ENCODE measurements around the gene MED9. TPM values are rescaled to one million over a fixed set of nuclear protein-coding genes. Genes with fewer than 3 reads are reported as not detected.

MED9 gene
- total RNA-seq, 3 donors from 2014 or later (not counting 1 experiment from before 2014, with no cell fraction given), result 19.8 to 23.5 (median 22.3) TPM

DNA sequence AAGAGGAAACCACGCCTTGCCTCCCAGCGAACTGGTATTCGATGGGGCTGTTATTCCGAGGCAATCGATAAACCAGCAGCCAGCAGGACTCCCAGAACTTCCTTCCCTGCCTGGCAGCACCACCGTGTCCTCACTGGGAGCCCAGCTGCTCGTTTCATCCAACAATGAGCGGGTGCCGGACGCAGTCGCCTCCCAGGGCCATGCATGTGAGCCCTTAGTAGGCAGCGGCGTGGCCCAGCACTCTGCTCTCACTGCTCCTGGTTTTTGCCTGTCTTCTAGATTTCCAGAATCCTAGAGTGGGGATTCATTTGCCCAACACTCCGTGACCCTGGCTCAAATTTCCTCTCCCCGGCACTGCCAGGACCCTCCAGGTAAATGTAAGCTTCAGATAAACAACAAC is 48.5 kb downstream of the MED9 start:
- Mint-ChIP-seq H3K27me3 (ENCODE audit: low read depth in 2 of 2) (no peaks in the 10 kb centered on the region), H3K9me3 (no peaks in the 10 kb centered on the region), H3K27ac (no peak overlapping the region), H3K4me3 (no peak overlapping the region), H3K4me1 (peaks cover 0 to 5% of the 10 kb centered on the region in 2 donors), H3K36me3 (no peaks in the 10 kb centered on the region)
- intact Hi-C loops (cut with micrococcal nuclease), result no loop called here
- WGBS (ENCODE audit: insufficient coverage), result 75% methylated on average over 15 of the region's 15 CpGs
- DNase-seq (no peak), ATAC-seq (no peak)
- no peaks in the 10 kb centered on the region for H3K27me3 ChIP-seq (ENCODE audit: control insufficient read depth, insufficient read depth, low read length)
- H3K4me1 ChIP-seq (ENCODE audit: control insufficient read depth, insufficient read depth, low read length), result no peaks in the 10 kb centered on the region
- H3K4me3 ChIP-seq (ENCODE audit: low read length), result no peak overlapping the region
- no peaks in the 10 kb centered on the region for H3K36me3 ChIP-seq (ENCODE audit: control insufficient read depth, insufficient read depth, low read length)
- no peak overlapping the region for H3K27ac ChIP-seq (ENCODE audit: low read length)
- no peaks in the 10 kb centered on the region for H3K9me3 ChIP-seq (ENCODE audit: control insufficient read depth, insufficient read depth, low read length)
- TF ChIP-seq, protein P1, sequence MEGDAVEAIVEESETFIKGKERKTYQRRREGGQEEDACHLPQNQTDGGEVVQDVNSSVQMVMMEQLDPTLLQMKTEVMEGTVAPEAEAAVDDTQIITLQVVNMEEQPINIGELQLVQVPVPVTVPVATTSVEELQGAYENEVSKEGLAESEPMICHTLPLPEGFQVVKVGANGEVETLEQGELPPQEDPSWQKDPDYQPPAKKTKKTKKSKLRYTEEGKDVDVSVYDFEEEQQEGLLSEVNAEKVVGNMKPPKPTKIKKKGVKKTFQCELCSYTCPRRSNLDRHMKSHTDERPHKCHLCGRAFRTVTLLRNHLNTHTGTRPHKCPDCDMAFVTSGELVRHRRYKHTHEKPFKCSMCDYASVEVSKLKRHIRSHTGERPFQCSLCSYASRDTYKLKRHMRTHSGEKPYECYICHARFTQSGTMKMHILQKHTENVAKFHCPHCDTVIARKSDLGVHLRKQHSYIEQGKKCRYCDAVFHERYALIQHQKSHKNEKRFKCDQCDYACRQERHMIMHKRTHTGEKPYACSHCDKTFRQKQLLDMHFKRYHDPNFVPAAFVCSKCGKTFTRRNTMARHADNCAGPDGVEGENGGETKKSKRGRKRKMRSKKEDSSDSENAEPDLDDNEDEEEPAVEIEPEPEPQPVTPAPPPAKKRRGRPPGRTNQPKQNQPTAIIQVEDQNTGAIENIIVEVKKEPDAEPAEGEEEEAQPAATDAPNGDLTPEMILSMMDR (IDR thresholded peaks at IDR 0.05), result no peak

DNA sequence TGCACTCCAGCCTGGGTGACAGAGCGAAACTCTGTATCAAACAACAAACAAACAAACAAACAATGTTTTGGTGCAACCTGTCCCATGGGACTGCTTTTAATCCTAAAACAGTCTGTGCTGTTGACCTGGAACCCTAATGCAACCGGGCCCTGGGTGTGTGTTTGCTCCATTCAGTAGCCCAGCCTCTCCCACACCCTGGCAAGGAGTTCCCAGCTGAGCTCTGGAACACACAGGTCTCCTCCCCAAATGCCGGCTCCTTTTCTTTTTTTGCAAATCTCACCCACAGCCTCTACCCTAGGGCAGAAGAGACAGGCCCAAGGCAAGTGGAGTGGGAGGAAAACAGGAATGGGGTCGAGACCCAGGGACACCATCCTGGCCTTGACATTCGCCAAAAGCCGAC is 49.2 kb downstream of the MED9 start:
- WGBS (ENCODE audit: insufficient coverage), result 95% methylated on average over 5 of the region's 6 CpGs
- no peaks in the 10 kb centered on the region for H3K27me3 ChIP-seq (ENCODE audit: control insufficient read depth, insufficient read depth, low read length)
- H3K4me1 Mint-ChIP-seq, result peaks cover 0 to 5% of the 10 kb centered on the region in 2 donors
- no peaks in the 10 kb centered on the region for H3K36me3 ChIP-seq (ENCODE audit: control insufficient read depth, insufficient read depth, low read length)
- H3K9me3 ChIP-seq (ENCODE audit: control insufficient read depth, insufficient read depth, low read length), result no peaks in the 10 kb centered on the region
- no peak overlapping the region for H3K27ac Mint-ChIP-seq
- TF ChIP-seq, protein P1 (IDR thresholded peaks at IDR 0.05), result no peak
- H3K9me3 Mint-ChIP-seq, result no peaks in the 10 kb centered on the region
- H3K4me3 ChIP-seq (ENCODE audit: low read length), result no peak overlapping the region
- H3K36me3 Mint-ChIP-seq, result no peaks in the 10 kb centered on the region
- no peaks in the 10 kb centered on the region for H3K27me3 Mint-ChIP-seq (ENCODE audit: low read depth in 2 of 2)
- intact Hi-C loops (cut with micrococcal nuclease), result no loop called here
- DNase-seq (no peak), ATAC-seq (no peak)
- no peaks in the 10 kb centered on the region for H3K4me1 ChIP-seq (ENCODE audit: control insufficient read depth, insufficient read depth, low read length)
- H3K27ac ChIP-seq (ENCODE audit: low read length), result no peak overlapping the region
- H3K4me3 Mint-ChIP-seq, result no peak overlapping the region

DNA sequence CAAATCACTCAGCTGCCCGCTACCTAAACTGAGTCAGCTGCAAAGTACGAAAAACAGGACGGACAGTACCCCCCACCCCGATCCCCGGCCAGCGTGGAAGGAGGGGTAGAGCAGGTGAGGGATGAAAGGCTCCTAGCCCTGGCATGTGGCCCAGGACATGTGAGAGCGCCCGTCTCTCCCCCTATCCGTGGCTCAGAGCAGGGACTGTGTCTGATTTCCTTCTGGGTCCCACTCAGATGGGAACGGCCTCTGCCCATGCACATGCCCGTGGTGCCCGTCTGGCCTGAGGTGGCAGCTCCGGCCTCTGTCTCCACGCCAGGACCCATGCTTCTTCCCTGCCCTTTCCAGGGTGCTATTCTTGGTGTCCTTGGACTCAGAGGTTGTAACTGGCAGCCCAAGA is 49.6 kb downstream of the MED9 start:
- Mint-ChIP-seq H3K4me1 (peaks cover 0 to 5% of the 10 kb centered on the region in 2 donors), H3K4me3 (no peak overlapping the region), H3K27me3 (ENCODE audit: low read depth in 2 of 2) (no peaks in the 10 kb centered on the region), H3K36me3 (no peaks in the 10 kb centered on the region), H3K27ac (no peak overlapping the region), H3K9me3 (no peaks in the 10 kb centered on the region)
- H3K4me1 ChIP-seq (ENCODE audit: control insufficient read depth, insufficient read depth, low read length), result no peaks in the 10 kb centered on the region
- no peaks in the 10 kb centered on the region for H3K9me3 ChIP-seq (ENCODE audit: control insufficient read depth, insufficient read depth, low read length)
- H3K27me3 ChIP-seq (ENCODE audit: control insufficient read depth, insufficient read depth, low read length), result no peaks in the 10 kb centered on the region
- ATAC-seq, result no peak
- 91% methylated on average over 14 of the region's 14 CpGs for WGBS (ENCODE audit: insufficient coverage)
- intact Hi-C loops (cut with micrococcal nuclease), result no loop called here
- no peak for DNase-seq
- H3K27ac ChIP-seq (ENCODE audit: low read length), result no peak overlapping the region
- no peak overlapping the region for H3K4me3 ChIP-seq (ENCODE audit: low read length)
- H3K36me3 ChIP-seq (ENCODE audit: control insufficient read depth, insufficient read depth, low read length), result no peaks in the 10 kb centered on the region
- TF ChIP-seq, protein P1 (IDR thresholded peaks at IDR 0.05), result no peak

DNA sequence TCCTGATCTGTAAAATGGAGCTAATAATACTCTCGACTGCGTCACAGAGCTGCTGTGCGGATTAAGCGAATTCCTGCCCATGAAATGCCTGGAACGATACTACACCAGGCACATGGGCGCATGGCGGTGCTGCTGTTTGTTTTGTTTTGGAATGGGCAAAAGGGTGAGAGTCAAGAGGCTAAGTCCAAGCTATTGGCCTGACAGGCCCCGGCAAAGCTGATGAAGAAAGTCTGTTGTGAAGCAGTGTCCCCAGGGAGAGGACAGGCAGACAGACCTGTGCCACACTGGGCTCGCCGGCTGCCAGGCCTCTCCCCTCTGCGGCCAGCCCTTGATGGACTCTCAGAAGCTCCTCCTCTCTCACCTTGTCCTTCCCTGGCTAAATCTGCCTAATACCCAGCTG is 50.7 kb downstream of the MED9 start:
- WGBS (ENCODE audit: insufficient coverage), result 95% methylated on average over 11 of the region's 11 CpGs
- Histone ChIP-seq H3K9me3 (ENCODE audit: control insufficient read depth, insufficient read depth, low read length) (no peaks in the 10 kb centered on the region), H3K27me3 (ENCODE audit: control insufficient read depth, insufficient read depth, low read length) (no peaks in the 10 kb centered on the region), H3K36me3 (ENCODE audit: control insufficient read depth, insufficient read depth, low read length) (no peaks in the 10 kb centered on the region), H3K4me1 (ENCODE audit: control insufficient read depth, insufficient read depth, low read length) (no peaks in the 10 kb centered on the region), H3K4me3 (ENCODE audit: low read length) (no peak overlapping the region), H3K27ac (ENCODE audit: low read length) (no peak overlapping the region)
- H3K9me3 Mint-ChIP-seq, result no peaks in the 10 kb centered on the region
- intact Hi-C loops (cut with micrococcal nuclease), result no loop called here
- peaks cover 0 to 5% of the 10 kb centered on the region in 2 donors for H3K4me1 Mint-ChIP-seq
- H3K27me3 Mint-ChIP-seq (ENCODE audit: low read depth in 2 of 2), result no peaks in the 10 kb centered on the region
- H3K27ac Mint-ChIP-seq, result no peak overlapping the region
- TF ChIP-seq, protein P1 (IDR thresholded peaks at IDR 0.05), result no peak
- no peaks in the 10 kb centered on the region for H3K36me3 Mint-ChIP-seq
- no peak for ATAC-seq
- H3K4me3 Mint-ChIP-seq, result no peak overlapping the region
- no peak for DNase-seq
